Inflammatory macrophage treated with lipopolysaccharide for 4 hours (primary cell): ENCODE measurements around the gene KCNE4.
"Not testable (repeated sequence)": the region's sequence is repeated elsewhere in the genome, so short reads cannot be mapped to it uniquely, and the experiment has no call there.

Experiments used
- DNase-seq: peaks from one replicate; pipeline ENCODE4 v3.0.0-alpha.2; 2020

Gene KCNE4

DNA sequence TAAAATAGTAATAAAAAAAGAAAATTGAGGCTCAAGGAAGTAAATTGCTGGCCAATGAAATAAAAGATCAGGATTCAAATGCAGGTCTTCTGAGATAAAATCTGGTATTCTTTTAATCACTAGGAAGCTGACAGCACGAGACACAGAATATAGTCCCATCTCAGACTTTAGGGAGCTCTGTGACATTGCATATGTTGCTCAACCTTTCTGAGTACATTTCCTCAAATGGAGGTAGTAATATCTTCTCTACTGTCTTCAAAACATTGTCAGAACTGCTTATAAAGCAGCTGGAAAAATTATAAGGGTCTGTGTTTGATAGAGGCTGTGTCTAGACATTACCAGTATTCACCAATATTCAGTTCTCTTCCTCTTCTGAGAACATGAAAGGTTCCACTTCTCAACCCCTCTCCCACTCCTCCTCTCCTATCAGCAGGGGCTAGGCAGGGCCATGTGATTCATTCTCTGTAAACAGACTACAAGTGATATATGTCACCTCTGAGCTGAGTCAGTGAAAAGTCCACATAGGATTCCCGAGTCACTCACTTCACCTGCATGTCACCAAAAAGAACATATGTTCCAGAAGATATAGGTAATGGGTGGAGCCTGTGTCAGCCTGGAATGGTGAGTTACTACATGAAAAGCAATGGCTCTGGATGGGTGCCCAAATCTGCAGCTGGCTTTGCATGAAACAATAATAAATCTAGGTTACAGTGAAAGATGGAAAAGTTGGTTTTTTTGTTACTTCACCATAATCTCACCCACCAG, 7.1 kb downstream of the KCNE4 start:
- DNase-seq = no peak

- DNase-seq = no peak
Measured at GRCh38 chr2:223060201-223060825, 8.3 kb downstream of the KCNE4 start.

DNA sequence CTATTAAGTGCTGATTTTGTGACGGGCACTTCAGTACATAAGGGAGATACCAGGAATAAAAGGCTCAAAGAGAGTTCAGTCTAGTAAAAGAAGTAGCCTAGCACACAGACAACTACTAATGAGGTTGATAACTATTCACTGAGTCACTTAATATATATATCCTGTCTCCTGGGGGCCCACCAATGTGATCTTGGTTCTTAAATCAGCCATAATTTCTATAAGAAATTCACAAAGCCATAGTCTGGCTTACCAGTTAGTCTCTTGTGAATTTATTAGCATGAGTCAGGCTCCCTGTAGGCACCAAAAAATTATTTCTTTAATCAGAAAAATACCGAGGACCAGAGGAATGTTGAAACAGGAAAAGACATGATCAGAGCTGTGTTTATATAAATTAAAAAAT, 10.4 kb downstream of the KCNE4 start:
- DNase-seq = no peak

DNA sequence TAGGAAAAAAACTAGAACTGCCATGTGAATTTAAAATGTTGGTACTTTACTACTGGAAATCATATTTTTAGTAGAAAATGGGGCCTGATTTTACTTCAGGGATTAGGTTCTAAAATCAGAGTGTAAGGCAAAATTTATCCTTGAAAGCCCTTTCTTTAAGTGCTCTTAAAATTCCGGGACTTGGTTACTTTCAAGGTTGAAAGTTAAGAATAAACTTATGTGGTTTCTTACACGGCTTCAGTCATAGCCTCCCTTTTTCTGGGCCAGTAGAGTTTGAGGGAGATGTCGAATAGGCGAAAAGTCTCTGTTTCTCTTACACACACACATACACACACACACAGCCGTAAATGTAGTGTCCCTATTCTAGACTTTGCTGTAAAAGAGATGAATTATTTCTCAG, 13.1 kb downstream of the KCNE4 start:
- DNase-seq = no peak

- DNase-seq = no peak
Measured at GRCh38 chr2:223066721-223067120, 14.7 kb downstream of the KCNE4 start.

- no peak for DNase-seq
Measured at GRCh38 chr2:223068071-223068470, 16.1 kb downstream of the KCNE4 start.

DNA sequence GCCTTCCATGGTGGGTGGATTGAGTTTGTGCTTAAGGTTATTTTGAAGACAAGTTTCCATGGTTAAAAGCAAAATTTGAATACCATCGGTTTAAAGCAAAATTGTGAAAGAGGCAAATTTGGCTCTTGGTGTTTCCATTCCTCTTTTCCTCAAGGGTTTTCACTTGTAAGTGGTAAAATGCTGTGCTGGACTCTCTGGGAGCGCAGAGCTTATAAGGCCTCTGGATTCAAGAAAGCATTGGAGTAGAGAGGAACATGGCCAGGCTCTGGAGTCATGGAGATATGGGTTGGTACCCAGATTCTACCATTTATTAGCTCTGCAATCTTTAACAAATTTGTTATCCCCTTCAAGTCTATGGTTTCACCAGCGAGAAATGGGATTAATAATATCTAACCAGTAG, 17.5 kb downstream of the KCNE4 start:
- DNase-seq = no peak

GRCh38 chr2:223069988-223070387, 18.0 kb downstream of the KCNE4 start:
- no peak for DNase-seq

DNA sequence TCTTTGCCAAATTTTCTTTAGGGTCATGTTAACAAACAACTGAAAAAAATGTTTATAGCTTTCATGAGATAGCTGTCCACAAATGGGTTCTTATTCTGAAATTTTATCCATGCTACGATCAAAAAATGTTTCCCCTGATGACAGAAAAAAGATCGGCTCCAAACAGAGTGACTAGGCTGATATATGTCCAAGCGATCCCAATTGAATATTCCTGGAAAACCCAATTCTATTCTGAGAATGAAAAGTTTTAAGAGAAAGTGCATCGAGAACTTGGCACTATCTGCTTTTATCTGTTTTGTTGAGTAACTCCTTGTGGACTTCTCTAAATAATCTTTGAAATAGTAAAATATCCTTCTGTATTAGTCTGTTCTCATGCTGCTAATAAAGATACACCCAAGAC, 19.1 kb downstream of the KCNE4 start:
- no peak for DNase-seq

- no peak for DNase-seq
Measured at GRCh38 chr2:223072826-223073225, 20.8 kb downstream of the KCNE4 start.

- no peak for DNase-seq
Measured at GRCh38 chr2:223075301-223076270, 23.6 kb downstream of the KCNE4 start.

DNA sequence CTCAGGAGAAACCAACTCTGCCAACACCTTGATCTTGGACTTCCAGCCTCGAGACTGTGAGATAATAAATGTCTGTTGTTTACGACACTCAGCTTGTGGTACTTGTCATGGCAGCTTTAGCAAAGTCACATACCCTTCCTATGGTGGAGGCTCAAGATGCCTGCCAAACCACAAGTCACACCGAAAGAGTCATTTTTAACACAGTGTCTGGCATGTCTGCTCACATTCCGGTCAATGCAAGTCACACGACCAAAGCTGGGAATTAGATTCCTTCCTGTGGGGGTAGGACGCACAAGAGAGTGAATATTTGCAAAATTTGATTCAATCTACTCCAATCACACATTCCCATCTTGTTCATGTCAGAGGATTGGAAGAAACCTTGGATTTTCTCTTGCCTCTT, 24.6 kb downstream of the KCNE4 start:
- no peak for DNase-seq

- no peak for DNase-seq
Measured at GRCh38 chr2:223078482-223078881, 26.5 kb downstream of the KCNE4 start.

GRCh38 chr2:223079378-223079777, 27.4 kb downstream of the KCNE4 start:
- no peak for DNase-seq

- no peak for DNase-seq
Measured at GRCh38 chr2:223079925-223080324, 27.9 kb downstream of the KCNE4 start.

GRCh38 chr2:223080790-223081360, 28.9 kb downstream of the KCNE4 start:
- not testable (repeated sequence) for DNase-seq

DNA sequence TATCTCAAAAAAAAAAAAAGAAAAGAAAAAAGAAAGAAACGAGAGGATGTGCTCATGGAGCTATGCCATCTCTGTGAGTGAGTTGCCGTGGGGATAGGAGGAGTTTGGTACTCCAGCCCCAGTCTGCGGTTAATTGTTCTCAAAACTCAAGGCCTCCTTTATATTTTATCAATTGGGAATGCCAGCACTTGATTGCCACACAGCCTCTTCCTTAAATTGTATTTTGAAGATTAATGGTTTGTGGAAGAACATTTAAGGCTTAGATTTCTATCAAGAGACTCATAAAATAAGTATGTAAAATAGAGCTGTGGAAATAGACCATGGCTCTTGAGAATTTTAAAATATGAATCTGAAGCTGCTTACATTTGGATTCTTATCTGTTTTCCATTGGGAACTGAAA, 29.8 kb downstream of the KCNE4 start:
- no peak for DNase-seq

DNA sequence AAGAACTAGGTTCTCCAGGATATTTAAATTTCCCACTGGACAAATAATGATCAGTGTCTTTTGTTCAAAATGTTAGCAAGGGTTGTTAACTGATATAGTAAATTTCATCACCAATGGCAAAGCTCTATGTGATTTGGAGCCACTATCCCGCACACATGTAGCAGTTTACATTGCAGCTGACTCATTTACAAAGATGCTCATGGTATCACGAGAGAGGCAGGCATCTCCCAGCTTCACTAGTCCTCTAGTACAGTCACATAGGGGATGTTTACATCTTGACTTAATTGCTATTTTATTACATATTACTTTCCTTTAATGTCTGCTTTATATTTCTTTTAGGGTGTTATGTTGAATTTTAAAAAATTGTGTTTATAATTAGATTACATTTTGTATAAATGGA, 30.7 kb downstream of the KCNE4 start:
- no peak for DNase-seq

- DNase-seq = no peak
Measured at GRCh38 chr2:223083402-223084070, 31.5 kb downstream of the KCNE4 start.

DNA sequence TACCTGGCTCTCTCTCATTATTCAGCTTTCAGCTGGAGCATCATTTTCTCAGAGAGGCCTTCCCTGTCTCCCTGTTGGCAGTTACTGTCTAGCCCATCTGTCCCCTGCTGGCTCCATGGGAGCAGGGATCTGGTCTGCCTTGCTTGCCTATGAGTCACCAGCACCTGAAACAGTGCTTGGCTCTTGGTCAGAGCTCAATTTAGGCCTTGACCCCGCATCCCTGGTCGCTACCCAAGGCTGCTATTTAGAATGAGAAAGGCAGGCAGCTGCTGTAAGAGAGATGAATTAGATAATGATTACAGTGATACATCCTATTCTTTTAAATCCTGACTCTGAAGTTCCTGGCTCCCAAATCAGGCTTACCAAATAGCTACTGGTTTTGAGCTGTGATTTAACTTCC, 32.9 kb downstream of the KCNE4 start:
- DNase-seq = no peak

- DNase-seq = no peak
Measured at GRCh38 chr2:223086370-223086981, 34.5 kb downstream of the KCNE4 start.

DNA sequence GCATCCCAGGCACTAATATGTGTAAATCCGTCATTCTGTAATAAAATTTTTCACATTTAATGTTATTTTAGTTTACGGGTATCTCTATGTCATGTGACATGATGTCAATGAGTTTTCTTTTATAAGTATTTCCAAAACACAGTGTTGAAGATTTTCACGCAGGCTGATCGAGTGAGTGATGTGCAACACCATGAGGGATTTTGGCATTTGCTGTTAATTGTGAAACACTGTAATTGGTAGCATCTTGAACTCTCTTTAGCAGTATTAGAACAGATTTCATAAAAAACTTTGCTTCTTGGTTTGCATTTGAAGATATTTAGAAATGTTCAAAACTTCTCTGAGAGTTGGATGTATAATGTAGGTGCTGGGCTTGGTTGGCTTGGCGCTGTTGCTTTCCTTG, 35.5 kb downstream of the KCNE4 start:
- no peak for DNase-seq
